Midbrain (tissue), 1 donor: ENCODE measurements around the gene THBS3.
A peak's percentile ranks its signal among the peaks of the same experiment; 100 is the strongest.
"Not testable (repeated sequence)": the region's sequence is repeated elsewhere in the genome, so short reads cannot be mapped to it uniquely, and the experiment has no call there.

Experiments used
- DNase-seq: peaks from one replicate; lab custom pipeline; 2025; lab: John Stamatoyannopoulos, UW

THBS3 gene

DNA sequence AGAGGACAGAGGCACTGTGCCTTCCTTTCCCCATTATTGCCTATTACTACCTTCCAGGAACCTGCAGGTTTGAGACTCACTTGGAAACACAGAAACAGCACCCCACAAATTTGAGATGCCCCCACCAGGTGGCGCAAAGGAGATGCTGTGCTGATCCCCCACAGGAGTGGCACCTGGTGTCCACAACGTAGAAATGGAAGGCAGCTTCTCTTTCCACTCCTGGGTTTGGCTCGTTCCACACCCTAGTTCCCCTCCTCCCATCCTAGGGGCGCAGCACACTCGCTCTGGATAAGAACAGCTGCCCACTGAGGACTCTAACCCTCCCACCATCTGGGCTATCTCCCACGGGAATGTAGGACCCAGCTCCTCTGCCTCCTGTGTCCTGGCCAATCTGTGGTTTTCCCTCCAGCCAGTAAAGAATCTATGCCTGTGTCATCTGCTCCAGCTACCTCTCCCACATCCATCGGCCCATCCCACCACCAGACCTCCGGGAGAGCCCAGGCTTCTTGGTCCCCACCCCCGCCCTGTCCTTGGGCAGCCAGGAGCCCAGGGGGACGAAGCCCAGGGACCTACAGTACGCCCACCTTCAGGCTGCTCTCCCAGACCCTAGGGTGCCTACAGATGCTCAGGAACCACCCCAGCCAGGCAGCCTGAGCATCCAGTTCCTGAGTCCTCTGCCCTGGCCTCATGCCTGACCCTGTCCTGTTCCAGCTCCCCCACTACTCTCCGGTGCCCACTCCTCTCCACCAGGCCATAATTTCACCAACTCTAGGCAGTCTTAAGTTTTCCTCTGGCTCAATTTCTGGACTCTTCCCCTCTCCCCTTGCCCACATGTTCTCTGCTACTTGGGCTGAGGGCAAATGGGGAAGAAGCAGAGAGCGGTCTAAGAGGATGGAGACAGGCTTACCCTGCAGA, 549 bp downstream of the THBS3 start:
- DNase-seq, result peak; percentile 73

DNA sequence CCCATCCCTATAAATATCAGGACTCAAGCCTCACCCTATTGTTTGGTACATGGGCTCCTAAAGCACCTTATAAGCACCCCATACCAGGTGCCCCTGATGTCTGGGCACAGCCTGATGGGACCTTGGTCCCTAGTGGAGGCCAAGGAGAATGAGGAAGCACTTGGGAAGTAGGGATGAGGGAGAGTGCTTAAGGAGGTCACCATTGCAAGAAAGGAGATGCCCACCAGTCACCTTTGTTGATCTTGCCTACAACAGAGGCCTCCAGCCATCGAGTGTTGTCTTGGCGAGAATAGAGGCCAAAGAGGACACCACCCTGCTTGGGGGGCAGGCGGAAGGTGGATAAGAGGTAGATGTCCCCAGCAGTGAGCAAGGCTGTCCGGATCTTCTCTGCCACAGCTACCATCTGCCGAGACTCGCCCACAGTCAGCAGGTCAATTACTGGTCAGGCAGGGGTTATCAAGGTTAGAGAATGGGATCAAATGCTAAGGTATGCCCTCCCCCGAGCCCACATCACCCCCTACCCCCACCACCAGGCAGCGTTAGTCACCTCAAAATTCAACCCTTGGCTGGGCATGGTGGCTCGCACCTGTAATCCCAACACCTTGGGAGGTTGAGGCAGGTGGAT, 1.6 kb downstream of the THBS3 start:
- no peak for DNase-seq

DNA sequence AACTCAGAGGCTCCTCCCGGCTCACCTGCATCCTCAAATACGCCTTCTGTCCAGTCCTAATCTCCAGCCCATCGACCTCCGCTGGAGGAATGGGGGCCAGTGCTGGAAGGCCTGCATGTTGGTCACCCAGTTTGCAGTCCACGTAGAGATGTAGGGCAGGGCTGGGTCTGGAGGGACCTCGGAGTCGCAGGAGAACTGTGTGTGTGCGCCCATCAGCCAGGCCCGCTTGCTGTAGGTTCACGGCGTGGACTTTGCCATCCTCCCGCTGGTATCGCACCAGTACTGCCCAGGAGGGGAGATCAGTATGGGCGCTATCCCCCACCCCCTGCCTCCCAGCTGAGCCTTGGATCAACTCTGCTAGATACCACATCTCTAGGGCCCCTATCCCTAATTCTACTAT, 2.7 kb downstream of the THBS3 start:
- no peak for DNase-seq

DNA sequence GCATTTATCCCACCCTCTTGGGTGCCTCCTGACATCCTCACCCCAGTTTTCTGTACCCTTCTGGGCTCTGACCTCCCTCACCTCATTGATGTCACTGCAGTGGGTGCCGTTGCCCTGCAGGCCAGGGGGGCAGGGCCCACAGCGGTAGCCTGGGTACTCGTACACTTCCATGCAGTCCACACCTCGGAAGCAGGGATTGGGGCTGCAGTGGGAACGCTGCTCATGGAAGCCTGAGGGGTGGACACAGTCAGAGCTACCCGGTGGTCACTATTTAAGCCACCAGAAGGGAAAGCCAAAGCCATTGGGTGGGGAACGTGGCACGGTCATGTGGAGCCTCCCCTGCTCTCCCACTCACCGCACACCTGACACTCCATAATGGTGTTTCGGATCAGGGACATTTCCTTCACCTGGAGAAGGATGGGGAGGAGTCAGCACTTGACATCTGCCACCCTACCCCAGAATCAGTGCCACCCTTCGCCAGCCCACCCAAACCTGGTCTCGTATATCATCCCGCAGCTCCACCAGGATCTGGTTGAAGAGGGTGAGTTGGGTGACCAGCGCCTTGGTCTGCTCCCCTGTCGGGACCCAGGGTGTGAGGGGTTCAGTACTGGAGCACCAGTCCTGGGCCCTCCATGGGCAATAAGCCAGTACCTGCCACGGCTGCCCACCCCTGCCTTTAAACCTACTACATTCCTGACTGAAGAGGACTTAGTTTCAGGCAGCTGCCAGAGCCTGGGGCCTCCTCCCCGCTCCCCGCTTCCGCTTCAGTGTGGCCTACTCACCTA, 4.8 kb downstream of the THBS3 start:
- no peak for DNase-seq

DNA sequence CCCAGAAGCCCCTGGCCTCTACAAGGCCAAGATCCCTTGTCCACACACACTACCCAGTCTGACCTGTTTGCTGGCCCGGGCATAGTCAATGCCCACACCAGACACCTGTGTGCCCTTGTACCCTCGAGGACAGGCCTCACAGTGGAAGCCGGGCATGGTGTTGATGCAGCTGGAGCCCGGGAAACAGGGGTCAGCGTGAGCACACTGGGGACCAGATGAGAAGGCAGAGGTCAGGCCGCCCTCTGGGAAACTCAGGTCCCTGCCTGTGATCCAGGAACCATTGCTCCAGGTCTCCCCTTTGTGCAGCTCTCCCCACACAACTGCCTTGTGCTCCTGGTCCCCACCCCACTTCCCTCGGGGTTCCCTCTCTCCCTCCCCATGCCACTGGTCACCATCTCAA, 5.5 kb downstream of the THBS3 start:
- no peak for DNase-seq

DNA sequence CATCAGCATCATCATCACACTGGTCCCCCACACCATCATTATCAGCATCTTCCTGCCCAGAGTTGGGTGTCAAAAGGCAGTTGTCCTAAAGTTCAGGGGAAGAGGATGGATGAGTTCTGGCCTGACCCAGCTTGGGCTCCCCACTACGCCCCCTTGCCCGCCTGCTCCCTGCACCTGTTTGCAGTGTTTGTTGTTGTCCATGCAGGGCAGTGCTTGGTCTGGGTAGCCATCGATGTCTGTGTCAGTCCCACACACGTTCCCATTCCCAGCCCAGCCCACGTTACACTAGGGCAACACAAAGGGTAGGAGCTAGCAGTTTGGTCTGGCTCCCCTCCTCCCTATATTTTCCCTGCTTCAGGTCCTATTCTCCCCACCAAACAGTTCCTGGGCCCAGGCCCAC, 6.8 kb downstream of the THBS3 start:
- no peak for DNase-seq

DNA sequence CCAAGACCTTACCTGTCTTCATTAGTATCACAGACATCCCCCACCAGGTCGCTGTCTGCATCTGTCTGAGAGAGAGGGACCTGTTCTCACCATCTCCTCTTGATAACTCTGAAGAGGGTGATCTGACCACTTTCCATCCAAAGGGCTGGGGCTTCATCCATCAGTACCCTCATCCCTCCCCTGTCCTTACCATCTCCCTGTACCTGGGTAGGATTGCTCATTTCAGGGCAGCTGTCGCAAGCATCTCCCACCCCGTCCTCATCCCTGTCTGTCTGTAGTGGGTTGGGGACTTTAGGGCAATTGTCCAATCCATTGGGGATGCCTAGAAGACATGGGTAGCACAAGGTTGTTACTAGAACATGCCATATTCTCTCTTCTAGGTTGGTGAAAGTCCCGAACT, 7.9 kb downstream of the THBS3 start:
- no peak for DNase-seq

DNA sequence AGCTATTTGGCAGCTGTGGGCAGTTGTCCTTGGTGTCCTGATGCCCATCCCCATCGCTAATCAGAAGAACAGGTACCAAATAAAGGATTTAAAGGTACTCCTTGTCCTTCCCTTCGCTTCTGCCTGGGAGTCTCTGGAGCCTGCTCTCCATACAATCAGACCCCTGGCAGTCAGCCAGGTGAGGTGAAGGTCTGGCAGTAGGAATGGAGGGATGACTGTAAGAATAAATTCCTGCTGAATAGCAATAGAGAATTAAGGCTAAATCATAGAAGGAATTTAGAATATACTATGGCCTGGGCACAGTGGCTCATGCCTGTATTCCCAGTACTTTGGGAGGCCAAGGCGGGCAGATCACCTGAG, 9.2 kb downstream of the THBS3 start:
- DNase-seq, result no peak

DNA sequence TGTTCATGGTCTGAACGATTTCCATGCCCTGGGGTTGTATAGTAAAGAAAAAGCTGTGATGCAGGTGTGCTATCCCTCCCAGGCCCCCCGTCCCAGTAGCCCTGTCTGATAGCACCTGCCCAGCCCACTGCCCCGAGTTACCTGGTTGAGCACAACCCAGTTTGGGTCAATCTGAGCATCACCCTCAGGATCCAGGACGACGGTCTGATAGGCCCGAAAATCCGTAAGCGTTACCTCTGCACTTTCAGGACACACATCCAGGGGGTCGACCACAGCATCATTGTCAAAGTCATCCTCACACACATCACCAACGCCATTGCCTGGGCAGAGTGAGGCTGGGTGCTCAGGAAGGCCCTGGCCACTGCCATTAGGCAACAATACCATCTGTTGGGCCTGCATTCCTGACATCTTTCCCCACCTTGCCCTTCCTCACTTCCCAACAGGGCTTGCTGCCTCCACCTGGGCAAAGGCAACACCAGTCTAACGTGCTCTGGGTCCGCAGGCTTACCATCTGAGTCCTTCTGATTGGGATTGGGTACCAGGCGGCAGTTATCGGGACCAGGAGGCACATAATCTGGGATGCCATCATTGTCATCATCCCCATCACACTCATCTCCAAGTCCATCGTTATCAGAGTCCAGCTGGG, 9.7 kb downstream of the THBS3 start:
- DNase-seq, result no peak

DNA sequence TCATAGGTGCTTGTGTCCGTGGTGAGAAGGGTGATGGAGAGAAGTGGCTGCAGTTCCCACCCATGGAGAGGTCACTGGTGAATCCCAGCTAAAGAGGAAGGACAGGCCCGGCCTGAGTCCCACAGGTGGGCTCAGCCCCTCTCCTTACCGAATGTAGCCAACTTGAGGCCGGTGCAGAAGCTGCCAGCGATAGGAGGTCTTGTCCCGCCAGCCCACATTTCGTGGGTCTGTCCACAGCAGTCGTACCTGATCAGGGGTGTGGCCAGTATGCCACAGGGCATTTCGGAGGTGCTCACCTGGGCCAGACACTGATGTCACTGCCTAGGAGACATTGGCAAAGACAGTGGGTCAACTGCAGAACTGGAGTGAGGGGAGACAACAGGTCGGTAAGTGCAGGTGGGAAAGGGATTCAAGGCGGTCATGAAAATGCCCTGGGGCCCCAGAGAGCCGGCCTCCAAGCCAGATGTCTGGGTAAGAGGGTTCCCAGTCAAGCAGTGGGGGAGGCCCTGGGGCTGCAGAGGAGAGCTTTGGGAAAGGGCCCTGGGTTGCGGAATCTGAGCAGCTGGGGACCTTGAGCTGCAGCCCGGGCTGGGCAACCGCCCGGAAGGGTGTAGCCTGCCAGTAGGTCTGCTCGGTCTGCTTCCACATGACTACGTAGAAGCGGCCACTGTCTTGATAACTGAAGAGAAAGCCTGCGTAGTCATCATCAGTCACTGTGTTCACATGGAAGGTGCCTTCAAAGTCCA, 10.6 kb downstream of the THBS3 start:
- no peak for DNase-seq

DNA sequence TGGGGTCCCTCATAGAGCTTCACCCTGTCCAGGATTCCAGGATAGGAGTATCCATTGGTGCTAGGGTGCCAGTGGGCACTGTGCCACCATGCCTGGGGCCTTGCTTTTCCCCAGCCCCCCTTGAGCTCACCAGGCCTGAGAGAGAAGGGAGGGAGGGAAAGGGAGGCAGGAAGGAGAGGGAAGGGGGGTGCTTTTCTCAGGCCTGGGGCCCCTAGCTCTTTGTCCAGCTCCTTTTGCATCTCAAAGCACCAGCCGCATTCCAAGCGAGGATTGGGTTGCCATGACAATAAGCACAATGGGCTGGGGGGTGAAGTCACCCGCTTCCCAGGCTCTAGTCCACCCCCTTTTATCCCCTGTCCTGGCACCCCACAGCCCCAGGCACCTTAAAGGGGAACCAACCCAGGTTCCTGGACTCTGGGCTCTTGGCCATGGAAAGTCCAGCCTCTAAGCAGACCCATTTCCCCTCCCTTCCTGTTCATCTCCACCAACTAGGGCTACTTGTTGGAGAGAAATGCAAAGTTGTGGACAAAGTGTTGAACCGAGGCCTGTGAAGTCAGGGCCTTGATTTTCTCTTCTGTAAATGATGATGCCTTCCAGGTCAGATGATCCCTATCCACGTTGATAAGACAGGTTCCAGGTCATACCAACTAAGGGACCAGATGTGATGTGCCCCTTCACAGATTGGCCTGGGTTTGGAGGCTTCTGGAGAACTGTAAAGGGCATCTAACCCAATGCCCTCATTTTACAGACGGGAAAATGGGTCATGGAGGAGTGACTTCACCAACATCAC, 11.4 kb downstream of the THBS3 start:
- DNase-seq, result peak; percentile 69

DNA sequence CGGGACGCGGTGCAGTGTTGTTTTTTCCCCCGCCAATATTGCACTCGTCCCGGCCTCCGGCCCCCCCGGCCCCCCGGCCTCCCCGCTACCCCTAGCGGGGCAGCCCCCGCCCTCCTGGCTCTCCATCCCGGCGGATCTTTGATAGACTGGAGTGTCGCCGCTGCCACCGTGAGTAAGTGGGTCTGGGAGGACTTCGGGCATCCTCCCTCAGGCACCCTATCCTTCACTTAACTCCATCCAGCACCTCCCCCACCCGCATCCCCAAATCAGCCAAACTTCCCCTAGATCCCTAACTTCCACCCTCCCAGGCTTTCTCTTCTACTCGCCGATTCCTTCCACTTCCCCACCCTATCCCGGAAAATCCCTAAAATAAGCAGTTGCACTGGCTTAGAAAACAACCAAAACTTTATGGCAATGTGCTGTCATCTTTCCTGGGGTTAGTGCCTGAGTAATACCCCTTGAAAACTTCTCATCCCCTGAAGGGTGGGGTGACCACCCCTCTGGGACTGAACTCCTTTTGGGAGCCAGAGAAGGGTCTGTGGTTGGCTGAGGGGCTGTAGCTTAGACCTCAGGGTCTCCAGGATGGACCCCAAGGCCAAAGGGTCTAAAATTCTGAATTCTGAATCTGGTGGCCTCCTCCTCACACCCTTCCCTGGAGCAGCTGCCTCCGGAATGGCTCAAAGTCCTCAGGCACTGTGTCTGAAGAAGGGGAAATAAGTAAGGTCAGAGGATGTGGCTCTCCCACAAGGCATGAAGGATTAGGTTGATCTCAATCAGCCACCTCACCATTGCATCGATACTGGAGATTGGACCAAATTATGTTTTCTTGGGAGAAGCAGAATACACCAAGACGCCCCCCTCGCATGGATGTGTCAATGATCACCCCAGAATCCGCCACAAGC, 12.2 kb downstream of the THBS3 start:
- DNase-seq, result no peak

DNA sequence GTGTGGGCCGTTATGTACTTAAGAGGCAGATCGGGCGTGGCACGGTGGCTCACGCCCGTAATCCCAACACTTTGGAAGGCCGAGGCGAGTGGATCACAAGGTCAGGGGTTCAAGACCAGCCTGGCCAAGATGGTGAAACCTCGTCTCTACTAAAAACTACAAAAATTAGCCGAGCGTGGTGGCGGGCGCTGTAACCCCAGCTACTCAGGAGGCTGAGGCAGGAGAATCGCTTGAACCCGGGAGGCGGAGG, 13.8 kb downstream of the THBS3 start:
- DNase-seq, result not testable (repeated sequence)

DNA sequence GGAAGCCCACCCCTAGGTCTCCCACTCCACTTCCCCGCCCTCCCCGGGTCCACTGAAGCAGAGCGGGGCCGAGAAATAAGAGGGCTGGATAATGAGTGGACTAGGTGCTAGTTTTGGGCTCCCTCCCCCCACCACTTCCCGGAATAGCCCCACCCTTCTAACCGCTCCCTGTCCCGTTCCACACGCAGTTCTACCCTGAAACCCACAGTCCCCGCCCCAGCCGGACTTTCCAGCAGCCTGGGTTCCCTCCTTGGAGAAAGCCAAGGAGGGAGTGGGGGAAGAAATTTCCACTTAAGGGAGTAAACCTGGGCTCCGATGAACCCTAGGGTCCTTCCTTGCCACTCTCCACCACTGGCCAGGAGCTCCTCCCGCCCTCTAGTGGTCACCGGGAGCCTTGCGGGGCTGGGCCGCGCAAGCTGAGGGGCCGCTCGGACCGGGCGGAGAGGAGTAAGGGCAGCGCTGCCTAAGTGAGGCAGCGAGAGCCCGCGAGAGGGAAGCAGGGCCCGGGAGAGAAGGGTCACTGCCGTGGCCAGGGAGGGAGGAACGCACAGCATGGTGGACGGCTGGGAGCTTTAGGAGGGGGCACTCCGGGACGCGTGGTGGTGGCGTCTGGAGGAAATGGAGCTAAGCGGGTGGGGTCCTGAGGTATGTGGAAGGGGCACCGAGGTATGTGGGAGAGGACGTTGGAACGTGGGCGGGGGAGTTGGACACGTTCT, 14.3 kb downstream of the THBS3 start:
- DNase-seq, result peak; percentile 74

DNA sequence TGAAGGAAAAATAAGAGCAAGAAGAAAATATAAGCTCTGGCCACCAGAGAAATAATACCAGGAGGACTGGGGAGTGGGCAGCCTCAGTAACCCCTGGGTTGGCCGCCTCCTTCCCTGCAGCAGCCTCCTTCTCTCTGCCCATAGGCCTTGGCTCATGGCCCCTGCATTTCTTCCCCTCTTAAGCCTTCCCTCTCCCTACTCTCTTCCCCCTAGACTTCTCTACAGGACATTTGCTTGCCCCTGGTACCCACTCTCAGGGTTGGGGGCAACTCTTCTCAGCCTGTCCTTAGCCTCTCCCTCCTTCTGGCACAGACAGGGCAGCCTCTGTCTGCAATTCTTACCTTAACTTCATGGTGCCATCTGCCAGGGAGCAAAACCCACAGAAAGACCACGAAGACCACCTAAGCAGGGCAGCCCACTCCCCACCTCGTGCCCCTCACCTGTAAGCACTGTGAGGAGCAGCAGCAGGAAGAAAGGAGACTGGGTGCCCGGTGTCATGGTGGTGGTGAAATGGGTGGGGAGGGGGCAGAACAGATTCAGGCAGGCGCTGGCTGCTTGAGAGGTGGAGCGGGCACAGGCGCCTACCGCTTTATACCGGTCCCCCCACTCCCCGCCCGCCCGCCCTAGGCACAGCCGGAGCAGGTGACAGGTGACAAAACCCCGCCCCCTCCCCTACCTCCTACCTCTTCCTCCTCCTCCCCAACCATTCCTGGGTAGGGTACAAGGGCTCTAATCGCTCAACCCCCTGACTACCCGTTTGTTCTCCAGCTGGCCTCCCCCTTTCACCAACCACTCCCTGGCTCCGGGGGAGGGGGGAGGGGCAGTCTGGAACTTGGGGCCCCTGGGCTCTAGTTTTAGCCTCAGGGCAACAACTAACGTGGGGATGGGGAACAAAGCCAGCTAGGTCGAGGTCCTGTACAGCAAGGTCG, 15.1 kb downstream of the THBS3 start:
- DNase-seq, result no peak

DNA sequence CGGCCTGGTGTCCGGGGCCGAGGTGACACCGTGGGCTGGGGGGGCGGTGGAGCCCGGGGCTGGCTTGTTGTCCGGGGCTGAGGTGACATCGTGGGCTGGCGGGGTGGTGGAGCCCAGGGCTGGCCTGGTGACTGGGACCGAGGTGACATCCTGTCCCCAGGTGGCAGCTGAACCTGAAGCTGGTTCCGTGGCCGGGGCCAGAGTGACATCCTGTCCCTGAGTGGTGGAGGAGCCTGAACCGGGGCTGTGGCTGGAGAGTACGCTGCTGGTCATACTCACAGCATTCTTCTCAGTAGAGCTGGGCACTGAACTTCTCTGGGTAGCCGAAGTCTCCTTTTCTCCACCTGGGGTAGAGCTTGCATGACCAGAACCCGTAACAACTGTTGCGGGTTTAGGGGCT, 15.8 kb downstream of the THBS3 start:
- no peak for DNase-seq

DNA sequence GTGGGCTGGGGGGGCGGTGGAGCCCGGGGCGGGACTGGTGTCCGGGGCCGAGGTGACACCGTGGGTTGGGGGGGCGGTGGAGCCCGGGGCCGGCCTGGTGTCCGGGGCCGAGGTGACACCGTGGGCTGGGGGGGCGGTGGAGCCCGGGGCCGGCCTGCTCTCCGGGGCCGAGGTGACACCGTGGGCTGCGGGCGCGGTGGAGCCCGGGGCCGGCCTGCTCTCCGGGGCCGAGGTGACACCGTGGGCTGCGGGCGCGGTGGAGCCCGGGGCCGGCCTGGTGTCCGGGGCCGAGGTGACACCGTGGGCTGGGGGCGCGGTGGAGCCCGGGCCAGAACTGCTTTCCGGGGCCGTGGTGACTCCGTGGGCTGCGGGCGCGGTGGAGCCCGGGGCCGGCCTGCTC, 17.8 kb downstream of the THBS3 start:
- not testable (repeated sequence) for DNase-seq

DNA sequence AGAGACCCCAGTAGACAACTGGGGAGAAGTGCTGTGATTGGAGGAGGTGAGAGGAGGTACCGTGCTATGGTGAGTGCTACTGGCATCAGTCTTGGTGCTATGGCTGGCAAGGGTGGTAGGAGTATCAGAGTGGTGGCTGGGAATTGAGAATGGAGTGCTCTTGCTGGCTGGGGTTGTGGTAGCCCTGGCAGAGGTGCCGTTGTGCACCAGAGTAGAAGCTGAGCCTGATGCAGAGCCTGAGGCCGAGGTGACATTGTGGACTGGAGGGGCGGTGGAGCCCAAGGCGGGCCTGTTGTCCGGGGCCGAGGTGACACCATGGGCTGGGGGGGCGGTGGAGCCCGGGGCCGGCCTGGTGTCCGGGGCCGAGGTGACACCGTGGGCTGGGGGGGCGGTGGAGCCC, 19.4 kb downstream of the THBS3 start:
- DNase-seq, result no peak
